GM21717 (cell line): ENCODE data around the gene EGFL8.

Experiments used
- ATAC-seq: cut with Tn5 transposase; IDR thresholded peaks from one replicate; pipeline ENCODE4 v1.9.1; 2021; ENCODE audit warnings: mild to moderate bottlenecking, moderate library complexity; ENCODE audit not compliant: unreplicated experiment

EGFL8 gene

GRCh38 chr6:32146287-32146686, 18.1 kb upstream of the EGFL8 start:
- no peak for ATAC-seq

DNA sequence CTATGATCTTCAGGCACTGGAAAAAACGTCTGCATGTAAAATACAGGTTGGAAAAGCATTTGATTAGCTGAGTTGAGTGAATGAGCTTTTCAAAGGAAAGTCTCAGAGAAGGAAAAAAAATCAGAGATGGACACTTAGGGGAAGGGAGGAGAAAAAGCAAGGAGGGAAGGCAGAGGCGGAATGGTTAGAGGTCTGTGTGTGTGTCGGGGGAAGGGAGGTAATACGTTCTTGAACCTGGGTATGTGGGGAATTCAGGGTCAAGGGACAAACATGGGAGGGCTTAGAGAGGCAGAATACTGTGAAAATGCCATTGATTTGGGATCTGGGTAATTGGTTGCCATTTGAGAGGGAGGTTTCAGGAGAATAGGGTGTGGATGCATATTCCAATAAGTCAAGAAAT, 17.7 kb upstream of the EGFL8 start:
- ATAC-seq, result no peak

DNA sequence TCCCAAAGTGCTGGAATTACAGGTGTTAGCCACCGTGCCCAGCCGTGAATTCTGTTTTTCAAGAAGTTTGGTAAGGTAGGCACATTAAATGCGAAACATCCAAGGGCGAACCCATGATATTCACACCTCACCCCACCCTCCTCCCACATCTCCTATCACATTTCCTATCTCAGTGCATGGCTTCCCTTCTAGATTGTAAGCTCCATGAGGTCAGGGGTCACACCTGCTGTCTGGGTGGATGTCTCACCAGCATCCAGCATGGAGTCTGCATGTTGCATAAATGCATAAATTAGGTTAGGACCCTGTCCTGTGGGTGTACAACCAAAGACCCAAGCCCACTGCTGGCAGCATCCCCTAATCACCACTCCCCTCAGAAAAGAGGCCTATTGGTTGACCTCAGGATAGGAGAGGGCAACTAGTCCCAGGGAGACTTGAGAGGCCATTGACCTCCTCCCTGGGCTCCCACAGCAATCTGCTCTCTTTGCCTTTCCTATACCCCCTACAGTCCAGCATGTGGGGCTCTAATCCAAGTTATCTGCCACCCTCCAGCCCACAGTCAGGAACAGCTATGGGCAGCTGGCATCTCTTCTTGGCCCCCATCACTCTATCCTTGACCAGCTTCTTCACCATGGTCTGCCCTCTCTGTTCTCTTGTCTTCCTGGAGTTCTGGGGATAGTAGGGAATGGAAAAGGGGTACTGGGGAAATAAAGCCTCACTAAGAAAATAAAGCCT, 16.8 kb upstream of the EGFL8 start:
- ATAC-seq, result no peak

DNA sequence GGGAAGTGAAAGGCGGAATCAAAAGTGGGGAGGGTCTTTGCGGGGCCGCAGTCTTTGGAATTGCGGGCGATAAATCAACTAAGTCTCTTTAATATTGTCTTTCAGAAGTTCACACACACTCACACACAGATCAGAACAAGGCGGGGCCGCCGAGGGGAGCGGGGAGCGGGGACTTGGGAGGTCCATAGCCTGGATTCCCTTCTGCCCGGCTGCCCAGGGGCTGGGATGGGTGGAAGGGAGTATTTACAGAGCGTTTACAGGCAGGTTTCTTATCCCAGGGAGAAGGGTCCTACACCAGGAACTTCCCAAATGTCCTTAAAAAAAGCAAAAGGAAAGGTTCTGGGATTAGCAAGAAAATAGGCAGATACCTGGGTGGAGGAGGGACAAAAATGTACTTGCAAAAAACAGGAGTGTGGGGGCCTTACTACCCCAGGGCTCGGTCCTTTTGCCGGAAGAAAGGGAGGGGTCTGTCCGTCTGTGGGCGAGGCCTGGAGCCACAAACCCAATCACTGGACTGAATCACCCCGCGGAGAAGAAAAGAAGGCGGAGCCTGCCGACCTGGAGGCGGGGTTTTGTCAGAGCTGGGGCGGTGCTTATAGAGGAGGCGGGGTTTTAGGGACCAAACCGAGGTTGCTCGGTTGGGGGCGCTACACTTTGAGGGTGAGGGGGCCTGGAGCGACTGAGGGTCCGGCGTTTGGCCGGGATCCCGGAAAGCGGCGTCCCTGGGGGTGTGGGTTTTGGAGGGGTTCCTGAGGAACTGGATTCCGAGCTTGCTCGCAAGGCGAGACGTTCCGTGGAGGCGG, 15.9 kb upstream of the EGFL8 start:
- no peak for ATAC-seq

DNA sequence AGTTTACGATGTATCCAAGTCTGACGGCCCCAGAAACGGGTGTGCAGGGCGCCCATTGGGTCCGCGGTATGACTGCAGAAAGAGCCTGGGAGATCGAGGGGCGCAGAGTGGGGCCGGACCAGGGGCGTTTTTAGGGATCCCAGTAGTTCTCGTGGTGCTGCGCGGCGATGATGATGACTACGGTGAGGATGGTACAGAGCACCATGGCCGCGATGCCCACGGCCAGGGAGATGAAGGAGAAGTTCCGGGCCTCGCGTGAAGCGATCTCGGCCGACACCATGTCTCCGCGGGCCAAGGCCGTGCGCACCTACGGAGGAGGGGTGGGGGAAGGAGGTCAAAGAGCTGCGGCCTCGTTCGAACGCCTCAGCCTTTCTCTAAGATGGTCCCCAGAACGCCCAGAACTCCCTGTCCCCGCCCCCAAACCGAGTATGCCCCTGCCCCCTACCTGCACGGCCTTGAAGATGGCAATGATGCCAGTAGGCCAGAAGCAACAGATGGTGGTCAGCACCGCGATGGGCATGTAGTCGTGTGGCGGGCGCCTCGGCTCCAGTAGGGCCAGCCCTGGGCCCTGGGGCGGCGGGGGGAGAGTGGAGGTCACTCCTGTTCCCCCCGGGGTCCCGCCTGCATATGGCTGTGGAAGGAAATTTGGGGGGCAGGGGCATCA, 15.2 kb upstream of the EGFL8 start:
- ATAC-seq, result no peak

- ATAC-seq, result no peak
These were observed 14.2 kb upstream of the EGFL8 start for GRCh38 chr6:32149932-32150870.

DNA sequence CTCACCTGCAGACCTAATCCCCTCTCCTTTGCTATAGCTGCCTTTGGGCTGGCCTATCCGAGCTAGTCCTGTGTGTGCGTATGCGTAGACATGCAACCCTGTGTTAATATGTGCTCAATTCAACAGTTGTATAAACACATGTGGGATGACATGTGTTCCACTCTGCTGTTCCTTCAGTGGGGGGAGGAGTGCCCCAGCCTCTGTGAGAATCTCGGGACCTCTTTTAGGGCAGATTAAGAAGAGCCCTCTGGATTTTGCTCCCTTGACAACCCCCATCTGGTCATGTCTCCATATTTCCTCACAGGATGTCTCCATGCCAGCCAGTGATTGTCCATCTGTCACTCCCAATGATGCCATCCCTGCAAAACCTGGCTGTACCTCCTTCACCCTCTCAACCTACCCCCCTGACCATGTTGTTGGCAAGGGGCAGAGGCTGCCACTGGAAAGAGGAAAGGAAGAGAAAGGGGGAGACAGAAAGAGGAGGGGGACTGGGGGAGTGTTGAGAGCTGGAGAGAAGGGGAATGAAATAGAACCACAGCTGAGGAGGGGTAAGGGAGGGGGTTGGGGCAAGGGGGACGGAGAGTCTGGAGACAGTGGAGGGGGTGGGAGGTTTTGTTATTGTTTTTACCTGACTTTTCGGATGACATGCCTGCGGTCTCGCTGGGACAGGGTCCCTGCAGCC, 13.1 kb upstream of the EGFL8 start:
- no peak for ATAC-seq

DNA sequence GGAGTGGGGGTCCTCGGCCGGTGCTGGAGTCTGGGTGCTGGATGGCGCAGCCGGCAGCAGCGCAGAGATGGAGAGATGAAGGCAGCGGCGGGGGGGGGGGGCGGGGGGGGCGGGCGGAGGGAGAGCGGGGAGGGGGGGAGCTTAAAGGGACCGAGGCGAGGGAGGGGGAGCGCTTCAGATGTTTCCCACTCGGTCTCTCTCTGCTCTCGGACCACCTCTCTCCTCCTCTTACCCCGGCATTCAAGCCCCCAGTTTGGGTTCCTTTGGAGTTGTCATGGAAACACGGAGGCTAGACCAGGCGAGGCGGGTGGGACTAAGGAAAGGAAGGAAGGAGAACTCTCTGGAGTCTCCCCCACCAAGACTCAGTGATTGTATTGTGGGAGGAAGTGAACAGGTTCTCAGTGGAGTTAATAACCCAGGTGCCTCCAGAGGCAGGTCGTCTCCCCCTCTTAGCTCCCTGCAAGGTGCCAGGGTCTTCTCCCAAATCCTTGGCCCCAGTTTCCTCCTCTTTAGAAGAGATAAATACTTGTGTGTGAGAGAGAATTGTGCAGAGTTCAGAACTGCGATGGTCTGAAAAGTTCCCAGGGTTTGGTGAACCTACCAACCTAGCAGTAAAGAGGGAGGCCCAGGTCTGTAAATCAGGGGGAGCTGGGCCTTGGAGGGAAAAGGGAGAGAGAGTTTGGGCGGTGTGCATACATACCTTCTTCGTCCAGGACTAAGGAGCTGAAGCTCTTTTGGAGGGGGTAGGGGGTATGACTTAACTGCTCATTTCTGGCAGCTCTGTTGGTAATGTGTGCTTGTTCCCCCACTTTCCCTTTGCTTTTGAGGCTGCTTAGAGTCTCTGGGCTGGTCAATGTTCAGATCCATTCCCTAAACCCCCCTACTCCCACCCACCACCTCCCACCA, 12.3 kb upstream of the EGFL8 start, which contains the start of gene PRRT1:
Gene PRRT1, minus strand, starts transcription at position 77 of the 906 bp plus-strand sequence. CDS start 112 bp downstream, outside the sequence.
- ATAC-seq, result no peak

DNA sequence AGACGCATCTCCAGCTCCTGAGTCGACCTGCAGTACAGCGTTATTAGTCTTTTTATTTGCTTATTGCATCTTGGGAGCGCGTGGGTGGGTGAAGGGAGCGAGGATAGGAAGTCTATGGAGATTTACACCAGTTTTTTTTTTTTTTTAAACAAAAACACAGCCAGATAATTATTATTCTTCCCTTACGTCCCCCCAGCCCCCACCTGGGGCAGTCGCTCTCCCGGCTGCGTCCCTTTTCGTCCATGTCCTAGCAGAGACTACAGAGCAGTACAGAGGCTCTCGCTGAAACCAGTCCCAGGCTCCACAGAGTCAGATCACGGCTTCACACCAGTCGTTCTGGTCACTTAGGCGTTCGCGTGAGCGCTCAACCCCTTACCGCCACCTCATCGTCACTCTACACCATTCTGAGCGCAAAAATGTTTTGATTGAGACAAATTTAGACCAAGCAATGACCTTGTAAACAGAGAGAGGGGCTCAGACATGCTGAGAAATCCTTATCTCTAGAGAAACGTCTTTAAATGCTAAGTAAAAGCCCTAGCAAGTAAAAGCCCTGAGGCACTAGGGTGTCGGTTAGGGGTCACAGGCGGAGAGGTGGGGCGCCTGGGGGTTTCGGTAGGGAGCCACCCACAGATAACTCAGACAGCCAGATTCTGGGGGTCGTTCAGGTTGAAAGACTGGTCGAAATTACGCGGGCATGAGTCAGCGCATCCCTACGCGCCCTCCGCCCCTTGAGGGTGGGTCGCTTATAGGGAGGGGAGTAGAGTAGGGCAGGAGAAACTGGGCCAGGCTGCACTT, 11.4 kb upstream of the EGFL8 start:
- no peak for ATAC-seq

DNA sequence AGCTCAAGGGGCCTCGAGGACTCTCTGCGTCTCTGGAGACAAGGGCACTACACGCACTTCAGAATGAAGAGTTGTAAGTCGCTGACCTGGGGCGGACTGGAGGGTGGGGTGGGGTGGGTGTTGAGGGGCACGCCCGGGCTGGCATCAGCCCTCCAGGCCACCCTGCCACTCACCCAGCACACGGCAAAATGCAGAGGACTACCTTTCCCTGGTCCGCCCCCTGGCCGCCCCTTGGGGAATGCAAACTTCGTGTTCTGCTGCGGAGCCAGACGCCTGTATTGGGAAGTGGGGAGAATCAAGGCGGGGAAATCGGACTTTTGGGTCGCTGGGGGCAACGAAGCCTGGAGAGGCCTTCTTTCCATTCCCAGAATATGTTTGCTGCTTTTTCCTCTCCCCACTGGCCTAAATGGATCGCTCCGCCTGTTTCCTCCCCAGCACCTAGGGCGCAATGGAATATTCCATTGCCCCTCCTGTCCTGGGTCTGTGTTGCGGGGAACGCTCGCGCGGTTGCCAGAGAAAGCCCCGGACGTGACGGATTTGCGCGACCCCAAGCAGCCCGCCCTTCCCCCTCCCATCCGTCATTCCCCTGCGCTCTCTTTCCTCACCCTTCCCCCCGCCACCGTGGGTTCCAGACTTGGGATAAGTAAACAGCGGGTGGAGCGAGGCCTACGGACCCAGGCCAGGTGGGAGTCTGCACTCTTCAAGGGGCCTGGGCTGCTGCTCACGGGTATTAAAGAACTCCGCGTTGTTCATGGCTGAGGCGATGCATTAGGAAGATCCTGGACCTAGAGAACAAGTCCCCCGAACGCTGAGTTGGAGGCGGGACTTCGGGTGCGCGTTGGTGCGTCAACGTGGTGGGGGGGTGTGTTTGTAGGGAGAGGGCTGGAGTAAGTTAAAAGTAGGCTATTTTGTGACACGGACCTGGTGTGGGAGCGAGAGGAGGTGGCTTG, 10.6 kb upstream of the EGFL8 start, which contains the start of gene PPT2:
Gene PPT2, plus strand, starts transcription at position 578 of the 950 bp plus-strand sequence. CDS start 454 bp downstream, outside the sequence.
- ATAC-seq, result no peak

- ATAC-seq, result peak; percentile 68
These were observed 9.8 kb upstream of the EGFL8 start for GRCh38 chr6:32154514-32155161.

DNA sequence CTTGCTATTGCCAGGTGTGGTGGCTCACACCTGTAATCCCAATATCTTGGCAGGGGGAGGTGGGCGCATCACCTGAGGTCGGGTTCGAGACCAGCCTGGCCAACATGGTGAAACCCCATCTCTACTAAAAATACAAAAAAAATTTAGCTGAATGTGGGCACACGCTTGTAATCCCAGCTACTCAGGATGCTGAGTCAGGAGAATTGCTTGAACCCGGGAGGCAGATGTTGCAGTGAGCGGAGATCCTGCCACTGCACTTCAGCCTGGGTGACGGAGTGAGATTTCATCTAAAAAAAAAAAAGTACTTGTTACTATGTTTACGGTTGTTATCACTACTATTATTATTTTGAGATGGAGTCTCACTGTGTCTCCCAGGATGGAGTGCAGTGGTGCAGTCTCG, 7.5 kb upstream of the EGFL8 start:
- no peak for ATAC-seq

GRCh38 chr6:32158052-32158451, 6.3 kb upstream of the EGFL8 start:
- ATAC-seq, result no peak

DNA sequence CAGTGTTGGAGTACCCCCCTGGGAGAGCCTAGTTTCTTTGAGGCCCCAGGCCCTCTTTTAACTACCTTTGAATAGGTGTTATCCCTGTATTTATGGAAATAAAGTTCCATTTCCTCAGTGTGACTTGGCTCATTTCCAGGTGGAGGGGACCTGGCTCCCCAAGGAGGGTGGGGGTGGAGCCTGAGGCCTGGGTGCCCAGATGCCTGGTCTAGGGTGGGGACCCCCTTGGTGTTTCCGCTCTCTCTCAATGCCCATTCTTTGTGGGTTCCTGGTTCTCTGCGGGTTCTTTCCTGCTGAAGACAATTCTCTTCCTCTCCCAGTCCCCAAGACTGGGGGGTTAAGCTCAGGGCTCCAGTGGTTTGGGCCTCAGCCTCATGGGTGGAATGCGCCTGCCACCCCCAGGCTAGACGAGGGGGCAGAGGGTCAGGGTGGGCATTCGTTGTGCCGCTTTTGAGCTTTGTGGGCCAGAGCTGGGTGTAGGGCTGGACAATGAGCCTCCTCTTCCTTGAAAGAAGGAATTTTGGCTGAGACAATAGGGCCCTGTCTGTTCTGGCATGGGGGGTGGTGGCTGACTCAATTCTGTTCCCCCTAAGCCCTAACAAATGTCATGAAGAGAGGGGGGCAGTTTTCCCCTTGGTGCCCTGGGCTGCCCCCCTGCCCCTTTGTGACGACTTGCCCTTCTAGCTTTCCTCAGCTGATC, 686 bp upstream of the EGFL8 start:
- ATAC-seq, result no peak

- no peak for ATAC-seq
These were observed 2.1 kb downstream of the EGFL8 start for GRCh38 chr6:32166411-32167061.
